Transverse colon (tissue), 4 donors: ENCODE results near the gene MGAT3.

Experiments
- CTCF ChIP-seq, 5 experiments: fragments of 200-600 bp in 3 of 5; fragments of 450-650 bp in 2 of 5; sonication (generic) in 3 of 5; IDR thresholded peaks; 1 replicate in 2 of 5; 2 replicates in 3 of 5; pipeline ENCODE4 v1.5.1; 2016 to 2017; ENCODE audit warnings: antibody characterized with exemption in 5 of 5, inconsistent platforms in 3 of 5, mild to moderate bottlenecking in 2 of 5, moderate library complexity in 1 of 5
- EP300 ChIP-seq: sonication (generic); formaldehyde crosslinking; IDR thresholded peaks from one replicate; pipeline ENCODE4 v1.6.1; 2017; ENCODE audit warnings: antibody characterized with exemption, low read depth
- POLR2A ChIP-seq: fragments of 450-650 bp; IDR thresholded peaks from one replicate; pipeline ENCODE4 v1.6.1; 2016; ENCODE audit warnings: antibody characterized with exemption, mild to moderate bottlenecking, moderate library complexity
- POLR2AphosphoS5 ChIP-seq, 3 donors: sonication (generic); formaldehyde crosslinking; IDR thresholded peaks; one replicate each; pipeline ENCODE4 v1.6.1; 2016; ENCODE audit warnings: antibody characterized with exemption in 3 of 3

DNA sequence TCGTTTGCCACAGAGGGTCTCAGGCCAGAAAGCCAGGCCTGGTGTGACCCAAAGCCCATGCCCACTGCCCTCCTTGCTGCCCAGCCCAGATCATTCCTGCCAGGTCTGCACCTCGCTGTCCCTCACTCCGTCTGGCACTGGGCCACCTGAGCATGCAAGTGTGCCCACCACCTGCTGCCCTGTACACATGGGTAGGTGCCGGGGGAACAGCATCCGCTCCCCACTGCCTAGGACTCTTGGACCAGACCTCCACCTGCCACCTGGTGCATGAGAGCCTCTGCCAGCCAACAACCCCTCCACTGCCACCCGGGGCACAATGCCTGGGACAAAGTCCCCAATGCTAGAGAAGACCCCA lies 12.5 kb downstream of the MGAT3 start:
- no peak for TF ChIP-seq CTCF (IDR thresholded peaks at IDR 0.05)
- TF ChIP-seq POLR2A: no peak
- no peak for TF ChIP-seq EP300
- no peak for TF ChIP-seq POLR2AphosphoS5 (IDR thresholded peaks at IDR 0.05)
